ENCODE results near the gene KSR1. TPM values are rescaled to one million over a fixed set of nuclear protein-coding genes. Genes with fewer than 3 reads are reported as not detected.

The KSR1 gene
- total and polyA plus RNA-seq, 3 donors from 2014 or later, result 44.8 to 80.7 (median 63.7) TPM

GRCh38 chr17:27554911-27555310 lies 98.7 kb downstream of the KSR1 start:
- Histone ChIP-seq H3K27me3 (no peaks in the 10 kb centered on the region), H3K4me1 (peaks cover 9% of the 10 kb centered on the region), H3K27ac (no peak overlapping the region), H3K4me3 (no peak overlapping the region), H3K36me3 (ENCODE audit: low read depth, missing control alignments) (no peaks in the 10 kb centered on the region), H3K9me3 (no peaks in the 10 kb centered on the region)
- intact Hi-C loops (cut with DNase I; ENCODE audit: low total_unique reads), result loop anchor here (10.0 kb wide), 1 partner anchor 60 kb away; no protein-coding TSS in a partner anchor
- TF ChIP-seq CTCF (IDR thresholded peaks at IDR 0.05) (no peak), POLR2A (IDR thresholded peaks at IDR 0.05) (no peak)
- DNase-seq, result no peak
- 78 to 94% methylated on average over 6 of the region's 6 CpGs for WGBS, 2 donors

GRCh38 chr17:27555339-27555738 lies 99.1 kb downstream of the KSR1 start:
- DNase-seq, result no peak
- Histone ChIP-seq H3K4me1 (peaks cover 9% of the 10 kb centered on the region), H3K27me3 (no peaks in the 10 kb centered on the region), H3K27ac (no peak overlapping the region), H3K36me3 (ENCODE audit: low read depth, missing control alignments) (no peaks in the 10 kb centered on the region), H3K4me3 (no peak overlapping the region), H3K9me3 (no peaks in the 10 kb centered on the region)
- intact Hi-C loops (cut with DNase I; ENCODE audit: low total_unique reads), result loop anchor here (10.0 kb wide), 1 partner anchor 59 kb away; no protein-coding TSS in a partner anchor
- TF ChIP-seq POLR2A (IDR thresholded peaks at IDR 0.05) (no peak), CTCF (IDR thresholded peaks at IDR 0.05) (no peak)
- 81 to 88% methylated on average over 5 of the region's 5 CpGs for WGBS, 2 donors

- no peak for DNase-seq
- no peak overlapping the region for H3K27ac ChIP-seq
- no peak overlapping the region for H3K4me3 ChIP-seq
- no peak for TF ChIP-seq CTCF (IDR thresholded peaks at IDR 0.05)
- TF ChIP-seq POLR2A (IDR thresholded peaks at IDR 0.05), result no peak
- H3K27me3 ChIP-seq, result no peaks in the 10 kb centered on the region
- H3K9me3 ChIP-seq, result no peaks in the 10 kb centered on the region
- no peaks in the 10 kb centered on the region for H3K36me3 ChIP-seq (ENCODE audit: low read depth, missing control alignments)
- intact Hi-C loops (cut with DNase I; ENCODE audit: low total_unique reads), result loop anchor here (10.0 kb wide), 1 partner anchor 56 kb away; no protein-coding TSS in a partner anchor
- WGBS, 2 donors, result 90 to 96% methylated on average over 5 of the region's 5 CpGs
- peaks cover 9% of the 10 kb centered on the region for H3K4me1 ChIP-seq
Observed at GRCh38 chr17:27558341-27558740, 102.1 kb downstream of the KSR1 start.

GRCh38 chr17:27558842-27559505 lies 102.7 kb downstream of the KSR1 start:
- 88 to 92% methylated on average over 6 to 12 of the region's 12 CpGs for WGBS, 2 donors
- no peak for DNase-seq

More at GRCh38 chr17:27558842-27559505, 102.7 kb downstream of the KSR1 start:
- H3K36me3 ChIP-seq (ENCODE audit: low read depth, missing control alignments), result no peaks in the 10 kb centered on the region
- H3K4me3 ChIP-seq, result no peak overlapping the region
- no peaks in the 10 kb centered on the region for H3K27me3 ChIP-seq
- TF ChIP-seq CTCF (IDR thresholded peaks at IDR 0.05), result no peak
- TF ChIP-seq POLR2A (IDR thresholded peaks at IDR 0.05), result no peak
- H3K27ac ChIP-seq, result no peak overlapping the region
- intact Hi-C loops (cut with DNase I; ENCODE audit: low total_unique reads), result loop anchor here (10.0 kb wide), 1 partner anchor 56 kb away; no protein-coding TSS in a partner anchor
- H3K4me1 ChIP-seq, result peaks cover 3% of the 10 kb centered on the region
- H3K9me3 ChIP-seq, result no peaks in the 10 kb centered on the region

All from testis (tissue), 3 donors.